22Rv1 (cell line): ENCODE results near the gene PPP2R2B.

Source experiments
- H3K27ac ChIP-seq: fragments of 450-650 bp; 2 replicates; pipeline ENCODE4 v1.5.1; 2017
- CTCF ChIP-seq: fragments of 450-650 bp; IDR thresholded peaks from 2 replicates; pipeline ENCODE4 v1.5.1; 2017; ENCODE audit warnings: mild to moderate bottlenecking
- ZFX ChIP-seq: fragments of 450-650 bp; IDR thresholded peaks from 2 replicates; pipeline ENCODE4 v1.6.1; 2017; ENCODE audit warnings: antibody characterized with exemption, borderline replicate concordance

PPP2R2B gene

GRCh38 chr5:146607659-146608332 lies 270.8 kb downstream of the PPP2R2B start:
- no peak overlapping the region for H3K27ac ChIP-seq
- TF ChIP-seq CTCF (no peak), ZFX (no peak)

GRCh38 chr5:146606893-146607292 lies 271.7 kb downstream of the PPP2R2B start:
- no peak overlapping the region for H3K27ac ChIP-seq
- TF ChIP-seq CTCF (no peak), ZFX (no peak)

GRCh38 chr5:146600376-146600775 lies 278.2 kb downstream of the PPP2R2B start:
- no peak overlapping the region for H3K27ac ChIP-seq
- no peak for TF ChIP-seq CTCF
- no peak for TF ChIP-seq ZFX

- no peak for TF ChIP-seq ZFX
- TF ChIP-seq CTCF, result no peak
- no peak overlapping the region for H3K27ac ChIP-seq
Observed at GRCh38 chr5:146599261-146599660, 279.3 kb downstream of the PPP2R2B start.

GRCh38 chr5:146595088-146595487 lies 283.5 kb downstream of the PPP2R2B start:
- H3K27ac ChIP-seq, result no peak overlapping the region
- TF ChIP-seq ZFX, result no peak
- TF ChIP-seq CTCF, result no peak

- TF ChIP-seq ZFX (no peak), CTCF (no peak)
Observed at GRCh38 chr5:146592352-146592751, 286.2 kb downstream of the PPP2R2B start.

GRCh38 chr5:146589028-146589345 lies 289.6 kb downstream of the PPP2R2B start:
- no peak for TF ChIP-seq ZFX
- TF ChIP-seq CTCF, result no peak
- no peak overlapping the region for H3K27ac ChIP-seq

More at GRCh38 chr5:146592352-146592751, 286.2 kb downstream of the PPP2R2B start:
- no peak overlapping the region for H3K27ac ChIP-seq
